Dermis blood vessel endothelial cell (primary cell): Measurements from ENCODE around the gene FAM186B. TPM values are rescaled to one million over a fixed set of nuclear protein-coding genes. Genes with fewer than 3 reads are reported as not detected.

Experiments used
- DNase-seq: peaks from one replicate; pipeline ENCODE4 v3.0.0; 2010
- total RNA-seq: library from RNA; depleted of rRNA; stranded (reverse); fragments of >200 nt; gene quantifications from 2 replicates; pipeline ENCODE4 v1.2.3, GENCODE V29; 2014

Gene FAM186B
- total RNA-seq, 1 donor from 2014 or later = 0.34 TPM

- no peak for DNase-seq
Observed at GRCh38 chr12:49552014-49552413, 53.4 kb downstream of the FAM186B start.

GRCh38 chr12:49550693-49551252 is 54.7 kb downstream of the FAM186B start:
- DNase-seq = no peak

GRCh38 chr12:49549735-49550692 is 55.4 kb downstream of the FAM186B start:
- DNase-seq = no peak

DNA sequence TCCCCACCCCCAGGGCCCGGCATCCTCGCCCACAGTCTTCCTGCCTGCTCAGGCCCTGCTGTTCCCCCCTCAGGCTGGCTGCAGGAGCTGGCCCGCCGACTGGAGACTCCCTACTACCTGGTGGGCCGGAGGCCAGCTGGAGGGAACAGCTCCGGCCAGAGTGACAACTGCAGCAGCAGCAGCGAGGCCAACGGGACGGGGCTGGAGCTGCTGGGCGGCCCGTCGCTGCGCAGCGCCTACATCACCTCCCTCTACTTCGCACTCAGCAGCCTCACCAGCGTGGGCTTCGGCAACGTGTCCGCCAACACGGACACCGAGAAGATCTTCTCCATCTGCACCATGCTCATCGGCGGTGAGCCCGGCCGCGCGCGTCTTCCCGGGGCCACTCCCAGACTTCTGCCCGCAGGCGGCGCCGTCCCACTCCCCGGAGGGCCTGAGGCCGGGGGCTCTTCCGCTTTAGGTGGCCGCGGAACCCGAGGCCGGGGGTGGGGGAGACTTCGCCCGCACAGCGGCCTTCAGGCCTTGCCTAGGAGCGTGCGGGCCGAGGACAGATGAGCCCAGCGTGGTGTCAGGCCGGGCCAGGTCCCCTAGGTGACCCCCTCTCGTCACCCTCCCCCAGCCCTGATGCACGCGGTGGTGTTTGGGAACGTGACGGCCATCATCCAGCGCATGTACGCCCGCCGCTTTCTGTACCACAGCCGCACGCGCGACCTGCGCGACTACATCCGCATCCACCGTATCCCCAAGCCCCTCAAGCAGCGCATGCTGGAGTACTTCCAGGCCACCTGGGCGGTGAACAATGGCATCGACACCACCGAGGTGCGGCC is 56.4 kb downstream of the FAM186B start:
- peak; percentile 31 for DNase-seq

- no peak for DNase-seq
Observed at GRCh38 chr12:49548481-49548821, 57.0 kb downstream of the FAM186B start.

DNA sequence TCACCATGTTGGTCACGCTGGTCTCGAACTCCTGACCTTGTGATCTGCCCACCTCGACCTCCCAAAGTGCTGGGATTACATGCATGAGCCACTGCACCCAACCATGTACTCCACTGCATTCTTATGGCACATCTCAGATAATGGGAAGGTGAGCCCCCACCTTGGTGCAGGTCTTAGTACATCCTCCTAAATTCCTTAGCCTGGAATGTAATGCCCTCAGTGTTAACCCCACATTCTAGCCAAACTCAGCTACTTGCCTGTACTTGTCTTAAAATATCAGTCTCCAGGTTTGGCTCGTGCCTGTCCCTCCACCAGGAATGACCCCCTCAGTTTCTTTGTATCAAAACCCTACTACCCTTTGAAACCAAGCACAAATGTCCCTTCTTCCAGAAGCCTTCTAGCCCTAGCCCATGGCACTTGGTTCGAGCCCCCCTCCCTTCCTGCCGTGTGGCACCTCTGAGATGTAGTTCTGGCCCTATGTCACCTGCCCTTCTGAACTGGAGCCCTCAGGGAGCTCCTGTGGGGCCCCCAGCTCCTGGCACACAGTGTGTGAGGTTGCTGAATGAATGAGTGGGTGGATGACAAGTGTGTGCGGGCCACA is 58.2 kb downstream of the FAM186B start:
- no peak for DNase-seq

GRCh38 chr12:49546481-49546880 is 59.0 kb downstream of the FAM186B start:
- no peak for DNase-seq

DNA sequence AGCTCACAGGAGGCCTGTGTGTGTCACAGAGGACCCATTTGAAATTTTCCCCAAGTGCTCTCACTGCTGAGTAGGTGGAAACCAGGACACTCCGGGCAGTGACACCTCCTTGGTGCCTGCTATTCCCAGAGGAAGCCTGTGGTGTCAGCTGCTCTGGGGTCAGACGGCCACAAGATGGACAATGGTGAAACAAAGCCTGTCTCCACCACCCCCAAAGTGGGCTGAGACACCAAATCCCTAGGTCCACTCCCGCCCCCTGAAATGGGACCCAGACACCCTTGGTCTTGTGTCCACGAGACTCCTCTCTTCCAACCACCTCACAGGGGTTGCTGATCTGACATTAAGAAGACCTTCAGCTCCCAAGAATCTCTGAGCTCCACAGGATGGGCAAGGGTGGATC is 59.6 kb downstream of the FAM186B start:
- DNase-seq = no peak

GRCh38 chr12:49543914-49544815 is 61.3 kb downstream of the FAM186B start:
- peak; percentile 17 for DNase-seq

DNA sequence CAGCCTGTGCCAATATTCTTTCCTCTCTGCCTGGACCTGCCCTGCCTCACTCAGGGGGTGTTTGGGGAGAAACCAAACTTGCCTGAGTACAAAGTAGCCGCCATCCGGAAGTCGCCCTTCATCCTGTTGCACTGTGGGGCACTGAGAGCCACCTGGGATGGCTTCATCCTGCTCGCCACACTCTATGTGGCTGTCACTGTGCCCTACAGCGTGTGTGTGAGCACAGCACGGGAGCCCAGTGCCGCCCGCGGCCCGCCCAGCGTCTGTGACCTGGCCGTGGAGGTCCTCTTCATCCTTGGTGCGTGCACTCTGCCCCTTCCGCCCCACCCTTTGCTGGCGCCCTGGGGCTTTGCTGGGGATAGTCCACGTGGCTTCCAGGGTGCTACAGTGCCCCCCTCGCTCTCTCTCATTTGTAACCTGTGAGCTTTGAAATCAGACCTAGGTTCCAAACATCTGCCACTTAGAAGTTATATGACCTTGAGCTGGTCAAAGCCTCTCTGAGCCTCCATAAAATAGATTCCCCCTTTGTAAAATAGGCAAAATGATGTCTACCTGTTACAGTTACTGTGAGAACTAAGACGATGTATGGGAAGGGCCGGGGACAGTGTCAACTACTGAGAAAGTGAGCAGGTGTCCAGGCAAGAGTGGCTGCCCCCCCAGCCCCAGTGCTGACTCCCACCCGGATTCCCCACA is 62.1 kb downstream of the FAM186B start:
- DNase-seq = no peak

DNA sequence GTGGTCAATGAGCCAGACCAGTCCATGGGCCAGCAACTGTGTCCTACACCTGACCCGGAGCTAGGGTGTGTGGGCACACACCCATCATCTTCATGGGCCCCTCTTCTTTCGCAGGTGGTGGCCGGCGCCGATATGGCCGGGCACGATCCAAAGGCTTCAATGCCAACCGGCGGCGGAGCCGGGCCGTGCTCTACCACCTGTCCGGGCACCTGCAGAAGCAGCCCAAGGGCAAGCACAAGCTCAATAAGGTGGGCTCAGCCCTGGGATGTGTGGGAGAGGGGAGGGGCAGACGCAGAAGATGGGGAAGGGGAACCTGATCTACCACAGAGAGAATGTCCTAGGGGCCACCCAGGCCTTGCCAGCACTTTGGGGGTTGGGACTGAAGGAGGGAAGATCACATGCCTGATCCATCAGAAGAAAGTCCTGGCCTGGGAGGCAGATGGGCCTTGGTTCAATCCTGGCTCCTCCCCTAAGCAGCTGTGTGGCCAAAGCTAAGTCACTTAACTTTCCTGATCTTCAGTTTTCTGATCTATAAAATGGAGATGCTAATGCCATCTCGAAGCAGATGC is 62.8 kb downstream of the FAM186B start:
- no peak for DNase-seq

GRCh38 chr12:49541911-49542505 is 63.4 kb downstream of the FAM186B start:
- DNase-seq = no peak

GRCh38 chr12:49541140-49541861 is 64.1 kb downstream of the FAM186B start:
- DNase-seq = no peak

GRCh38 chr12:49540229-49541139 is 65.0 kb downstream of the FAM186B start:
- DNase-seq = no peak

DNA sequence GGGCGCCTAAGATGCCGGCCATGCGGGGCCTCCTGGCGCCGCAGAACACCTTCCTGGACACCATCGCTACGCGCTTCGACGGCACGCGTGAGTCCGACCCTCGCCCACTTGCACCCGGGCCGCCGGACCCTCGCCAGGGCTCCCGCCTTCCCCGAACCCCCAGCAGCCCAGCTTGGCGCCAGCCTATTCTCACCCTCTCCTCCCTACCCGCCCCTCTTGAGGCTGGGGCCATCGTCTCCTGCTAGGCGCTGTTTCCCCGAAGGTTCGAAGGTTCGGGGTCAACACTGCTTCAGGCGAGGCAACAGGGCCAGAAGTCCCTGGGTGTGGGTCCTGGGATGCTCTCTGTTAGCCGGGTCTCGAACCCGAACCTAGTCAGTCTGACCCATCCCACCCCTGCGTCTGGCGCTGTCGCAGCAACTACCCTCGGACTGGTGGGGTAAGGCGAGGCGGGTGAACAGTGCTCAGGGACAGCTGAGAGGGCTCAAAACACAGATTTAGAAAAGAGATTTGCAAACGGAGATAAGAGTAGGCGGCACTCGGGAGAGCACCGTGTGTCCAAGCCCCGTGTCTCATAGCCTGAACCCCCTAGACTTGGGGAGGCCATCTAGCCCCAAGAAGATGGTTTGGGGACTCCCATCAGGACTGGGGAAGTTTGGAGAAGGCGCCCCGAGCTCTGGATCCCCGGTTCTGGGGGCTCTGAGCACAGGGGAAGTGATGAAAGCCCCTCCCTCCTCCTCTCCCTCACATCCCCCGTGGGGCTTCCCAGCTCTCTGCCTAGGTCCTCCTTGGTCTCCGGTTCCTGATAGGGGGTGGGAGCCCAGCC is 65.8 kb downstream of the FAM186B start:
- no peak for DNase-seq

- DNase-seq = peak; percentile 45
Observed at GRCh38 chr12:49538510-49539403, 66.7 kb downstream of the FAM186B start, which contains the start of gene KCNH3. Gene KCNH3 (plus strand): TSS chr12:49539030. CDS start chr12:49539417, 387 bp downstream.
